Effector CD8-positive, alpha-beta T cell (primary cell): ENCODE data around the gene AOPEP.

ENCODE experiments used
- DNase-seq: peaks from one replicate; lab custom pipeline; 2025; lab: John Stamatoyannopoulos, UW

AOPEP gene

DNA sequence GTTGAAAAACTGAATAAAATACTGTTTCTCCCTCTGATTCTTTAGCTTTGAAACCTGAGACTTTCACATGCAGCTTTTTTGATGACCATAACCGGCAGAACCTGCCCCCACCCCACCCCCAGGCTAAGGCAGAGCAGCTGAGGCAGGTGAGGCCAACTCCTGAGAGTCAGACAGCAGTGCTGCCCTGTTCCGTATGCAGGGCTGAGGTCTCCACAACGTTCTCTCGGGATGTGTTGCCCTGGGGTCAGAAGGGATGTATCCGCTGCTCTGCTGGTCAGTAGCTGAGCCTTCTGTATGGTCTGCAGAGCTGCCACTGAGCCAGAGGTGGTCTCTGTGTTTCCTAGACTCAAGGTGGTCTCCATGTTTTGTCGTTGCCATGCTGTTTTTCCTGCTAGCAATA, 190.5 kb downstream of the AOPEP start:
- DNase-seq, result no peak

- DNase-seq, result no peak
These were observed 191.7 kb downstream of the AOPEP start for GRCh38 chr9:94918038-94918753.

DNA sequence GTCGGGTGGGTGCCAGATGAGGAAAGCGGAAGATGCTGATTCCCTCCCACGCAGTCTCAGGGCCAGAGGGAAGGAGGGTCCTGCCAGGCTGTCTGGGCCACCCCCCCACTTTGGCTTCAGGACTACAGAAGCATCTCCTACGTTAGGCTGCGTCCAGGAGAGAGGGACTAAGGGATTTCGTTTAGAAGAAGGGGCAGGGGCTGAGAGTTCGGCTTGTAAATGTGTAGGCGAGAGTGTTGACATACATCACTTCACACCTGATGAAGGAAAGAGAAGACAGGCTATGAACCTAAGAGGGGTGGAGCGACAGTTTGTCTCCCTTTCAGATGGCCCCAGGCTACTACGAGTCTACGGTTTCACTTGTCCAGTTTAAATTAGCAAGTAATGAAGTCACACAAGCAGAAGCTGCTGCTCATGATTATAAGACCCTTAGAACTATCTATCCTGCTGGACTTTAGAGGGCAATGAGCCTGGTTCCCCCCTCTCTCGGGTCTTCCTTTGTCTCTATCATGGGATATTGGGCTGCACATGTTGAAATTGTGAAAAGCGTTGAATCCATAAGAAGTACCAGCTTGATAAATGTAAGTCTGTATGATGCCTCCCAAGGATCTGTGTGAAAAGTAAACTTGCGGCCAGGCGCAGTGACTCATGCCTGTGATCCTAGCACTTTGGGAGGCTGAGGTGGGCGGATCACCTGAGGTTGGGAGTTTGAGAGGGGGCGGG, 193.0 kb downstream of the AOPEP start:
- DNase-seq, result no peak

DNA sequence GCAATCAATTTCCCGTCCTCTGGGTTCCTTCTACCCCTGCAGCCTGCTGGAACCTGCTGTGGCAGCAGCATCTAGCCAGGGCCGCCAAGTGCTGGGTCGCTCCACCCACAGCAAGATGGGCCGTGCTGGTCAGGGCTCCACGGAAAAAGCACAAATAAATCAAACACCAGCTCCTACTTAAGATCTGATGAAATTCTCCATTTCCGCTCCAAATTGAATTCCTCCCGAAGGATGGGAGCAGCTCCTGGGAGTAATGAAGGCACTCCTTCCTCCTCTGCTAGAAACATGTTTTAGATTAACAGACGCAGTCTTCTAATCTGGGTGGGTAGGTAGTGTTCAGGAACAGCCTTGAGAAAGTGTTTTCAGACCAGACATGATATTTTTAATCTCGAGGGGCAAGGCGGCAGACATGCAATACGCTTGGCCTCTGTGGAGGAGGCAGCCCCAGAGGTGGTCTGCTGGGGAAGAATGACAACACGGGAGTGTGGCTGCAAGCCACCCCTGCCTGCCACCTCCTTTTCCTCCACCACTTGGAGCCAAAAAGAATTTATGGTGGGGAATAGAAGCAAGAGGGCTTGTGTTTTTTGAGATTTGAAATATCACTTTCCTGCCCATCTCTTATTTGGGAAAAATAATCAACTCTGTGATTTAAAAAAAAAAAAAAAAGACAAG, 194.1 kb downstream of the AOPEP start:
- no peak for DNase-seq

- DNase-seq, result no peak
These were observed 194.6 kb downstream of the AOPEP start for GRCh38 chr9:94921092-94921471.

DNA sequence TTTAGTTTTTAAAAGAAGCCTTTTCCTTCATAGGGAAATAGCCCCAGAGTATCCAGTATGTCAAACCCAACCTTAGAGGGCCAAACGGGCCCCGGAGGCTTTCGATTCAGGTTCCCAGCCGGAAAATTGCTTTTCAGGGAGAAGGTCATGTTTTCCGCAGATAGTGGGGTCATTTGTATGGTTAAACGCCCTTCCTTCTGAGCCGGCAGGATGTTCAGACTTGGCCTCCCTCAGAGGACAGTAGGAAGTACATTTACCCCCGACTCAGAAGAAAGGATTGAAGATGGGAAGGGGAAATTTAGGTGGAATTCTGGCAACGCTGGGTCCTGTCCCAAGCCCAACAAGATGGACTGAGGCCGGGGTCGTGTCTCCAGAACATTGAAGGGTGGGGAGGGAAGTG, 195.2 kb downstream of the AOPEP start:
- no peak for DNase-seq

DNA sequence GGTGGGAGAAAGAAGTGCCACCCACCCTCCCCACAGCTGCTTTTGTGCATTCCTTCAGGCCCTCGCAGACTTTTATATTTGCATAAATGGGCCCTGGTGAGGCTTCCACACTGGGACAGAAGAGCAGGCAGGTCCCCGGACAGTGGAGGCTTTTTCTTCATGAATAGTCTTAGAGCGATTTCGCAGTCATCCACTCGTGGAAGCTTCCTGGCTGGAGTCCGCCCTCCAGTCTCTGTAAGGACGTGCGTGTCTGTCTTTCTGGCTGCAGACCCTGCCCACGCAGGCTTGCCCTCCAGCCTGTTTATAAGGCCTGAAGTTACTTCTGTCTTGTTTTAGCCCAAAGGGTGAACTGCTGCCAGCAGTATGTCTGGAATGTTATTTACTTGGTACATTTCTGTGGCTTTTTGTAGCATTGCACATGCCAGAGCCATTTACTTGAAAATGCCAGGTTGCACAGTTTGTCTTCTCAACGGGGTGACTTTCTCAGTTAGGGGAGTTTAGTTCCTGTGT, 195.7 kb downstream of the AOPEP start:
- no peak for DNase-seq

DNA sequence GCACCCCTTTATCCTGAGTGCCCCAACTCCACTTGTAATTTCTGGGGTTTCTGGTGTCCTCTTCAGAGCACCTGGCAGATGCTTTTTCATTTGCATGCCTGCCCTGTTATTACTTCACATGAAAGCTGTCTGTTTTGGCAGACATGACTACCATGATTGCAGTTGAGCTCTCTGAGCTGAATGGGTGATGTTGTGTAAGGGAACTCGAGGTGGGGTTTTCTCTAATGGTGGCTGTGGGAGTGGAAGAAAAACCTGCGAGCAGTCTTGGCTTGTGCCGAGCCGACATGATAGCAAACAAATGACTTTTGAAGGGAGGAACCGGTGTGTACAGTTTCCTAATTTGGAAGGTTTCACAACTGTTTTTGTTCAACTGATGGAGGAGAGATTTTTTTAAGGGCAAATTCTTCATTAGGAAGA, 196.2 kb downstream of the AOPEP start:
- DNase-seq, result no peak

DNA sequence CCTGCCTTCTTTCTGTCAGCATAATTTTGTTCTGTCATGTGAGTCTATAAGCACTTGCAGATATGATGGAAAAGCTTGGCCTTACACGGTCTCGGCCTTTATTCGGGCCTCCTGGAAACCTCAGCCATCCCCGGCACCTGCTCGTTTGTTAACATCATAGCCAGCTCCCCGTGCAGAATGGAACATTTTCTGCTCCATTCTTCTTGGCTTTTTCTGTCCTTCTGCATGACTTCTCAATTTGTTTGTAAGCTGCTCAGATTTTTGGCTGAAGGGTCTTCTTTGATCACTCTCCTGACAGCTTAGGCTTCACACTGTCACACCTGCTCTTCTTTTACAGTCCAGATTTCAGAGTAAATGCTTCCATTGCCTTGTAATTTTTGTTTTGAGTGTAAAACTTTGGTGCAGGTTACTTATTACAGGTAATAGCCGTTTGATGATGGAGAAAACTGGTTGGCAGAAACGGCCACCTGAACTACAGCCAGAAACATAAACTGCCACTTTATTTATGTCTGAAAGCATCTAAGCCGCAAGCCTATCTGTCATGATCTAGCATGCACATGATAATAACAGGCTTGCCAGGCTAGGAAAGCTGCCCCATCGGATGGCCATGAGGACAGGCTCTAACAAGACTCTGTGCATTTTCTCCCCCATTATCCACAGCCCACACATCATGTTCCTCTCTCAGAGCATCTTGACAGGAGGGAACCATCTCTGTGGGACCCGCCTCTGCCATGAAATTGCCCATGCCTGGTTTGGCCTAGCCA, 197.0 kb downstream of the AOPEP start:
- no peak for DNase-seq

- no peak for DNase-seq
These were observed 199.4 kb downstream of the AOPEP start for GRCh38 chr9:94925751-94926430.

GRCh38 chr9:94926431-94926800, 199.9 kb downstream of the AOPEP start:
- no peak for DNase-seq

DNA sequence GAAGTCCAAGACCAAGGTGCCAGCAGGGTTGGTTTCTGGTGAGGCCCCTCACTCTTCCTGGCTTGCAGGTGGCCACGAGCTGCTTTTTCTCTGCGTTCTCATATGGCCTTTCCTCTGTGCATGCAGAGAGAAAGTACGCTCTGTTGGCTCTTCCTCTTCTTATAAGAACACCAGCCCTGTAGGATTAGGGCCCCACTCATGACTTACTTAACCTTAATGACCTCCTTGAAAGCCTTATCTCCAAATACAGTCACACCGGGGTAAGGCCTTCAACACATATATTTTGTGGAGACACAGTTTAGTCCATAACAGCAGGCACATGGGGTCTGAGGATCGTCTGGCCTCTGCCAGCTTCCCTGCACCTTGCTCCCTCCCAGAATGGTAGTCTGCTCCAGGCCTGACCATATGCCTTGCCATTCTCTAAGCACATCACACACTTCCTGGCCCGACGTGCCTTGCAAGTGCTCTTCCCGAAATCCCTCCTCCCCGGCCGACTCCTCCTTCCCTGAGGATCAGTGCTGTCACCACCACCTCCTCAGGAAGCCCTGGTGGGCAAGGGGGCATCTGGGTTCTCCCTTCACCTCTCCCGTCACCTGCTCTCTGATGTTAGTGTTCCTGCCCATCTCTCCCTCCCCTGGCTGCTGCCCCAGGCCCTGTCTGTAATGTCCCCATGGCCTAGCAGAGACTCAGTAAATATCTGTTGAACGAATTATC, 200.7 kb downstream of the AOPEP start:
- no peak for DNase-seq

DNA sequence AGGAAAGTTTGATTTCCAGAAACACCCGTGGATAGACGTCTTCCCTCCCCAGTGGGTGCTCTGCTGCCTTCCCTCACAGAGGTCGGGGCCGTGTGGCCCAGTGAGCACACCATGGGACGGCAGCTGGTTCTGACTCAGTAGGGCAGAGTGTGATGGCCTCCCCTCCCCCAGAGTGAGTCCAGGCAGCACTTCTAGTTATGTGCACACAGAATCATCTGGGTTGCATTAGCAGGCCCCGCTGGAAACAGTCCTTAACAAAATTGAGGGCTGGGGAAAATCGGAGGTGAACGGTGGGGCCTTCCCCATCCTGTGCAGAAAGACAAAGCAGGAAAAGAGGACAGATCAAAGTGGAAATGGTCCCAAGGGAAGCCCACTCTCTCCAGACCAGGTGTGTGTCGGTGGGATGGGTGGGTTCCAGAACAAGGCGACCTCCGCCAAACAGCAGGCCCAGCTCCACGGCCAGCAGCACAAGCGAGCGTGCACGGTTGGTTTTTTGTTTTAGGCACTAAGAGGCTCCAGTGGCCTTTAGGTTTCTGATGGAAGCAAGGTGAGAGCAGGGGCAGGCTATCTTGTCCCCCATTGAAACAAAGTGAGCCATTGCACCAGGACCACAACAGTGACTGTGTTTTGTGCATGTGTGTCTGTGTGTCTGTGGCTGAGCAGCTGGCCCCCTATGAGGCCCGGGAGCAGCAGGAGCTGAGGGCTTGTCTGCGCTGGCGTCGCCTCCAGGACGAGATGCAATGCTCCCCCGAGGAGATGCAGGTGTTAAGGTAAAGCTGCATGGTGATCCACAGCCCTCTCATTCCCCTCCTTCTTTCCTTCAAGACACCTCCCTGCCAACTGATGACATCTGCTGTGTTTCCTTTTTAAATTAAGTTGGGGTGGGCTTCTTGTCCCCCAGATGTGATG, 201.5 kb downstream of the AOPEP start:
- no peak for DNase-seq

- no peak for DNase-seq
These were observed 202.3 kb downstream of the AOPEP start for GRCh38 chr9:94928691-94929368.

- no peak for DNase-seq
These were observed 202.9 kb downstream of the AOPEP start for GRCh38 chr9:94929369-94929756.

DNA sequence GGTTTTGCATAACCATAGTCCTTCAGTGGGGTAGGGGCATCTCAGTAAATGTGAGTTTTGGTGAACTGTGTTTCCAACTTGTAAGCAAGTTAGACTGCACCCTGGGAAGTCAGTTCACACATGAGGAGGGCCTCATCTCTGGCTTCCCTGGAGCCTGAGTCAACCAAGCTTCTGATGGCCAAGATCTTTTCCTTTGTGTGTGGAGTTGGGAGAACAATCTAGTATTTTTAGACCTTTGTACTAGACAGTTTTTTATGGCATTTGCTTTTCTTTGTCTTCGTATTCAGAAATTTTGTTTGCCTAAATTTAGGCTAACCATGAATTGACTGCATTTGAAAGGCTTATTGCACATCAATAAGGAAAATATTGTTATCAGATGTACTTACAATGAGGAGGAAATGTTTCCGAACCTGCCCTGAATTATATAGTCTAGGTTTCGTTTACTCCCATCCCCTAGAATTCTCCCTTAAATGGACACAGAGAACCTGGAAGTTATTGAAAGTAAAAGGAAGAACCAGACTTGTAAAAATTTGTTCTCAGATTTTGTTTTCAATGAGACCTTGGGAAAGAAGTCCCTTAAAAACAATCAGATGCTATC, 204.6 kb downstream of the AOPEP start:
- no peak for DNase-seq

GRCh38 chr9:94931740-94932139, 205.2 kb downstream of the AOPEP start:
- no peak for DNase-seq

DNA sequence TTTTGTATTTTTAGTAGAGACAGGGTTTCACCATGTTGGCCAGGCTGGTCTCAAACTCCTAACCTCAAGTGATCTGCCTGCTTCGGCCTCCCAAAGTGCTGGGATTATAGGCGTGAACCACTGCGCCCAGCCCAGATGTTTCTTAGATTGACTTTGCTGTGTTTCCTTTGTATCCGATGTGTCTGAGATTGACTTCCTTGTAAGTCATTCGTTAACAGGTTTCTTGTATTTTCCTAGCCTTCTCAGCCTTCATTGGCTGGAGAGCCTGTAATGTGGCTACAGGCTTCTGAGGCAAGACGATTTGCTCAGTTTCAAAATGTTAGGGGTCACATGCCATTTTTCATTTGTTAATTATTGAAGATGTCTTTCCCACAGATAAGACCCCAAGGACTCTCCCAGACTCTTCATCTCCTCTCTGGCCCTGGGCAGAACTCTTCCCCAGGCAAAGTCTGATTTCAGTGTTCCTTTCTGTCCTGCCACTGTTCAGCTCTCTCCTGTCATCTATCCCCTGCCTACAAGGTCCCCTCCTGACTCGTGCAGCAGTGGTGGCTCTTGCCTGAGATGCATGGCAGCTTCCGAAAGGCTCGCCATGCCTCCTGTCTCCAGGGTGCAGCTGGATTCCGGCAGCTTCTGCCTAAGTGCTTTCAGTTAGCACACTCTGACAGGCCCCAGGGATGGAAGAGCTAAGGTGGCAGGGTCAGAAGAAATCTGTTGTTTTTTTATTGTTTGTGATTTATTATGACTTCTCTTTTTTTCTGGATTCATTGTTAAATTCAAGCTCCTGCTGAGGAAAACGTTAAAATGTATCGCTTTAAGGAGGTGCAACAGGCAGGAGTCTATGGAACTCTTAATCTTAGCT, 206.4 kb downstream of the AOPEP start:
- no peak for DNase-seq
